ENCODE results near the gene CAPN13. TPM values are rescaled to one million over a fixed set of nuclear protein-coding genes. Genes with fewer than 3 reads are reported as not detected.

The CAPN13 gene
- total and polyA plus RNA-seq, 2 donors (not counting 1 experiment from before 2014, with no cell fraction given) = not detected

DNA sequence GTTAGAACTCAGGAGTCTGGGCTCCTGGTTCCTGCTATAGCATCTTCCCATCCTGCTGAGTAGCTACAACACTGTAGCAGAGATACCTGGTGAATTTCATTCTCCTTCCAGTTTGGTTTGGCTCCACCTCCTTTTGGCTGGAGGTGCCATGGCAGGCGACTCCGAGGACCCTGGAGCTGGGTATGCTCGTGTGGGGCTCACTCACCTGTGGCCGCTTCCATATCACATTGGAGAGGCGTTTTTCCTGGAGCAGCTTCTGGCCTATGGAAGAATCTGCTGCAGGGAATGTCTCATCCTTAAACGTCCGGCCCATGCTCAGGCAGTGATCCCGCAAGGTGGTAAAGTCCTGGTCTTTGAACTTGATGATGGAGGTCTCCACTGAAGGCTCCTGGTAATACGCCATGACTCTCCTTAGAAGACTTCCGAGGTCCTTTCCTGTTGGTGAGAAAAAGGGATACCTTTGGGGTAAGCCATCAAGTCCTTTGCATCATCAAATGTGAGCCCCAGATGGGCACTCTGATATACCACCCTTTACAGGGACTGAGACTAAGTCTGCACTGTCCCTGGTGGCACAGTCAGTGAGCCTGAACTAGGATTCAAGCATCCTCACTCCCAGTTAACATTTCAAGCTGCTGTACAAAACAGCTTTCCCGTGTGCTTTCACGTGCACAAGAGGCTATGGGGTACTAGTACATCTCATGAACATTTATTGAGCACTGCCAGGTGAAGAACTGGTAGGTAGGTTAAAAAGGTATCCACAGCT lies 20.1 kb downstream of the CAPN13 start:
- peaks cover 7% of the 10 kb centered on the region for H3K27me3 Mint-ChIP-seq

DNA sequence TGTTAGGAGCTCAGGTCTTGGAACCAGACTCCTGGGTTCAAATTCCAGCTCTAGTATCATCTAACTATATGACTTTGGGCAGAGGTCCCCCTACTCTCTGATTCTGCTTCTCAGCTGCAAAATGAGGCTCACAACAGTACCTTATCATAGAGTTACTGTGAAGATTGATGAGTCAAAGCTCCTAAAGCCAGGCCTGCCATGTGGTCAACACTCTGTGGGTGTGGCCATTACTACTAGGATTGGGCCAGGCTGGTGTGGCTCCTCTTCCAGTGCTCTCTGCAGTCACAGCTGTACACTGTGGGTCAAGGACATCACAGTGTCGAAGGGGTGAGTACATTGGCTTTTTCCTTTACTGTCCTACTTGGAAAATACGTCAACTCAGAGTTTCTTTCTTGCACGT lies 22.6 kb downstream of the CAPN13 start:
- intact Hi-C loops (cut with micrococcal nuclease) = no loop called here
- H3K27ac ChIP-seq (ENCODE audit: low read length in 2 of 2) = no peak overlapping the region
- POLR2A ChIA-PET = no interaction called here
- WGBS (ENCODE audit: insufficient coverage) = 60% methylated on average over 1 of the region's 3 CpGs
- H3K27ac Mint-ChIP-seq = no peak overlapping the region
- peaks cover 0 to 4% (median 0%) of the 10 kb centered on the region in 4 experiments for H3K27me3 ChIP-seq (replicated peaks in 1 of 4; ENCODE audit: control extremely low read depth in 1 of 4, control insufficient read depth in 3 of 4, insufficient read depth in 4 of 4, low read length in 3 of 4)
- H3K36me3 ChIP-seq (replicated peaks in 1 of 2; ENCODE audit: control extremely low read depth in 1 of 2, control insufficient read depth in 1 of 2, extremely low read depth in 1 of 2, insufficient read depth in 2 of 2, low read length in 1 of 2) = no peaks in the 10 kb centered on the region
- no peaks in the 10 kb centered on the region for H3K4me1 Mint-ChIP-seq
- H3K4me3 Mint-ChIP-seq = no peak overlapping the region
- no peaks in the 10 kb centered on the region for H3K9me3 Mint-ChIP-seq (ENCODE audit: insufficient read depth)
- H3K4me1 ChIP-seq (ENCODE audit: control insufficient read depth in 2 of 2, insufficient read depth in 2 of 2, low read length in 2 of 2) = no peaks in the 10 kb centered on the region
- no peak for DNase-seq
- ATAC-seq (ENCODE audit: low read depth) = no peak
- H3K4me3 ChIP-seq (ENCODE audit: control extremely low read depth in 1 of 5, extremely low read depth in 1 of 5, insufficient read depth in 1 of 5, low read depth in 2 of 5, low read length in 4 of 5) = no peak overlapping the region
- no peaks in the 10 kb centered on the region for H3K79me2 ChIP-seq (ENCODE audit: control insufficient read depth, insufficient read depth, low read length)
- no peaks in the 10 kb centered on the region for H4K20me1 ChIP-seq (ENCODE audit: control insufficient read depth, insufficient read depth, low read length, poor library complexity, severe bottlenecking)
- no peaks in the 10 kb centered on the region for H3K9me3 ChIP-seq (ENCODE audit: control extremely low read depth in 1 of 3, control insufficient read depth in 2 of 3, insufficient read depth in 1 of 3, low read length in 2 of 3)
- no peak overlapping the region for H2AFZ ChIP-seq (ENCODE audit: insufficient read depth, low read depth, low read length, poor library complexity, severe bottlenecking)
- no peak overlapping the region for H3K4me2 ChIP-seq (replicated peaks; ENCODE audit: low read depth, low read length, poor library complexity, severe bottlenecking)
- no peak for TF ChIP-seq EZH2 (IDR thresholded peaks at IDR 0.05; ENCODE audit: borderline replicate concordance, insufficient read depth, low read depth, low read length, poor library complexity, severe bottlenecking)
- TF ChIP-seq, protein P1, sequence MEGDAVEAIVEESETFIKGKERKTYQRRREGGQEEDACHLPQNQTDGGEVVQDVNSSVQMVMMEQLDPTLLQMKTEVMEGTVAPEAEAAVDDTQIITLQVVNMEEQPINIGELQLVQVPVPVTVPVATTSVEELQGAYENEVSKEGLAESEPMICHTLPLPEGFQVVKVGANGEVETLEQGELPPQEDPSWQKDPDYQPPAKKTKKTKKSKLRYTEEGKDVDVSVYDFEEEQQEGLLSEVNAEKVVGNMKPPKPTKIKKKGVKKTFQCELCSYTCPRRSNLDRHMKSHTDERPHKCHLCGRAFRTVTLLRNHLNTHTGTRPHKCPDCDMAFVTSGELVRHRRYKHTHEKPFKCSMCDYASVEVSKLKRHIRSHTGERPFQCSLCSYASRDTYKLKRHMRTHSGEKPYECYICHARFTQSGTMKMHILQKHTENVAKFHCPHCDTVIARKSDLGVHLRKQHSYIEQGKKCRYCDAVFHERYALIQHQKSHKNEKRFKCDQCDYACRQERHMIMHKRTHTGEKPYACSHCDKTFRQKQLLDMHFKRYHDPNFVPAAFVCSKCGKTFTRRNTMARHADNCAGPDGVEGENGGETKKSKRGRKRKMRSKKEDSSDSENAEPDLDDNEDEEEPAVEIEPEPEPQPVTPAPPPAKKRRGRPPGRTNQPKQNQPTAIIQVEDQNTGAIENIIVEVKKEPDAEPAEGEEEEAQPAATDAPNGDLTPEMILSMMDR (IDR thresholded peaks at IDR 0.05) = no peak
- CTCF ChIA-PET = no interaction called here
- no peak overlapping the region for H3K9ac ChIP-seq (ENCODE audit: low read length)
- H3K27me3 Mint-ChIP-seq = peaks cover 9% of the 10 kb centered on the region

More for the DNA sequence above, 20.1 kb downstream of the CAPN13 start:
- H3K4me1 ChIP-seq (ENCODE audit: control insufficient read depth in 2 of 2, insufficient read depth in 2 of 2, low read length in 2 of 2) = no peaks in the 10 kb centered on the region
- no peak overlapping the region for H3K27ac Mint-ChIP-seq
- no peaks in the 10 kb centered on the region for H3K27me3 ChIP-seq (replicated peaks in 1 of 4; ENCODE audit: control extremely low read depth in 1 of 4, control insufficient read depth in 3 of 4, insufficient read depth in 4 of 4, low read length in 3 of 4)
- H2AFZ ChIP-seq (ENCODE audit: insufficient read depth, low read depth, low read length, poor library complexity, severe bottlenecking) = no peak overlapping the region
- no peak overlapping the region for H3K4me3 Mint-ChIP-seq
- ChIA-PET CTCF (no interaction called here), POLR2A (no interaction called here)
- ATAC-seq (ENCODE audit: low read depth) = no peak
- H3K4me2 ChIP-seq (replicated peaks; ENCODE audit: low read depth, low read length, poor library complexity, severe bottlenecking) = no peak overlapping the region
- no peaks in the 10 kb centered on the region for H3K79me2 ChIP-seq (ENCODE audit: control insufficient read depth, insufficient read depth, low read length)
- peaks cover 2% of the 10 kb centered on the region for H3K4me1 Mint-ChIP-seq
- 95% methylated on average over 7 of the region's 12 CpGs for WGBS (ENCODE audit: insufficient coverage)
- intact Hi-C loops (cut with micrococcal nuclease) = no loop called here
- H3K36me3 ChIP-seq (replicated peaks in 1 of 2; ENCODE audit: control extremely low read depth in 1 of 2, control insufficient read depth in 1 of 2, extremely low read depth in 1 of 2, insufficient read depth in 2 of 2, low read length in 1 of 2) = no peaks in the 10 kb centered on the region
- H3K27ac ChIP-seq (ENCODE audit: low read length in 2 of 2) = no peak overlapping the region
- no peak for TF ChIP-seq EZH2 (IDR thresholded peaks at IDR 0.05; ENCODE audit: borderline replicate concordance, insufficient read depth, low read depth, low read length, poor library complexity, severe bottlenecking)
- TF ChIP-seq, protein P1 (IDR thresholded peaks at IDR 0.05) = no peak
- no peak overlapping the region for H3K9ac ChIP-seq (ENCODE audit: low read length)
- H3K9me3 ChIP-seq (ENCODE audit: control extremely low read depth in 1 of 3, control insufficient read depth in 2 of 3, insufficient read depth in 1 of 3, low read length in 2 of 3) = no peaks in the 10 kb centered on the region
- H3K4me3 ChIP-seq (ENCODE audit: control extremely low read depth in 1 of 5, extremely low read depth in 1 of 5, insufficient read depth in 1 of 5, low read depth in 2 of 5, low read length in 4 of 5) = no peak overlapping the region
- DNase-seq = no peak
- H4K20me1 ChIP-seq (ENCODE audit: control insufficient read depth, insufficient read depth, low read length, poor library complexity, severe bottlenecking) = no peaks in the 10 kb centered on the region
- no peaks in the 10 kb centered on the region for H3K9me3 Mint-ChIP-seq (ENCODE audit: insufficient read depth)
